GM18511 (cell line): ENCODE data around the gene SRRD.

Source experiments
- ATAC-seq: cut with Tn5 transposase; IDR thresholded peaks from one replicate; pipeline ENCODE4 v1.9.1; 2021; ENCODE audit warnings: mild to moderate bottlenecking, moderate library complexity; ENCODE audit not compliant: unreplicated experiment

The SRRD gene

GRCh38 chr22:26480611-26480932, 3.1 kb upstream of the SRRD start:
- no peak for ATAC-seq

GRCh38 chr22:26481112-26481693, 2.5 kb upstream of the SRRD start:
- ATAC-seq: no peak

- ATAC-seq: no peak
Measured at GRCh38 chr22:26481694-26482093, 2.0 kb upstream of the SRRD start.

- ATAC-seq: no peak
Measured at GRCh38 chr22:26482161-26482560, 1.5 kb upstream of the SRRD start.

DNA sequence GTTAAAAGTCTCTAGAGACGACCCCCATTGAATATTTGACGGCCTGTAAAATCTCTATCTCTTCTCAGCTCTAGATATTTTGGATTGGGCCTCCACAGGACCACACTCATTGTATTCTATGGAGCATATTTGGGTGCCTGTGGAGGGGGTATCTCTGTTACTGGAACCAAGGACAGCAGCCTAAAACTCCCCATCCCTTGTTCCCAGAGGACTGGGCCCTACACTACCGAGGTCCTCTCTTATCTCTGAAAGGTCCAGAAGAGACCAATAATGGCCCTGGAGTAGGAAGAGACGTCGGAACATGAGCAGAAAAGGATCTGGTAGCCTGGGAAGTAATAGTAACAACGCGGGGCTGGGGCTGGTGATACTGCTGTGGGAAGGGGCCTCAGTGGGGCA, 636 bp upstream of the SRRD start:
- ATAC-seq: no peak

GRCh38 chr22:26484360-26484706, 656 bp downstream of the SRRD start:
- ATAC-seq: no peak

DNA sequence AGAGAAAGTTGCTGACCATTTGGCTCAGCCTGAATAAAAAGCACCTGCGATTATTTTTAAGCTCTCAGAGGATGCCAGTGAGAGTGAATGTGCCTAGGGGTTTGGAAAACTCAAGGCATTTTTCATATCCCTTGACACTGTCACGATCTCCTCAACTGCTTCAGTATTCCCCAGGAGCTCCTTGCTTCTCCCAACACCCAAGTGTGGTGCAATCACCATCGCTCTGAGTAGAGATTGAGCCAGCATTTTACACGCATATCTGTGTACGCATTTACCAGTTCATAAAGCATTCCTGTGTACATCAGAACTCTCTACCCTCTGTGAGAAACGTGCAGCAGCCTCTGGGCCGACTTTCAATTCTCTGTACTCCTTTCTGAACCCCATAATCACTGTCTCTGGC, 1.3 kb downstream of the SRRD start:
- no peak for ATAC-seq

GRCh38 chr22:26485806-26486390, 2.2 kb downstream of the SRRD start:
- no peak for ATAC-seq

- ATAC-seq: no peak
Measured at GRCh38 chr22:26486394-26486793, 2.7 kb downstream of the SRRD start.

- ATAC-seq: no peak
Measured at GRCh38 chr22:26487996-26488395, 4.3 kb downstream of the SRRD start.

- ATAC-seq: no peak
Measured at GRCh38 chr22:26489447-26490036, 5.9 kb downstream of the SRRD start.

GRCh38 chr22:26492220-26492619, 8.5 kb downstream of the SRRD start:
- ATAC-seq: no peak

DNA sequence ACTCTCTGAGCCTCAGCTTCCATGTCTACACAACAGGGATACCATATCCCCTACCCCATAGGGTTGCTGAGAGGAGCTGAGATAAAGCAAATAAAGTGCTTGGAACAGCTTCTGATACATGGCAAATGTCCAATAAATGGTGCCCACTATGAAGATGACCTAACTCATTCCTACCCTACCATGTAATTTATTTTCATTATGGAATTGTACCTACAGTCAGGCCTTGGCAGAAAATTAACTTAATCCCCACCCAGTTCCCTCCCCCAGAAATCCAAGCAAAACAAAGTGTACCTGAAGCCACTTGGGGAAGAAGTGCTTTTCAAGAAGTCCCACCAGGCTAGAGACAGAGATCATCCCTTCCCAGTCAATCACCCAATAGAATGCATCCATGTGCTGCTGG, 10.8 kb downstream of the SRRD start:
- no peak for ATAC-seq

- no peak for ATAC-seq
Measured at GRCh38 chr22:26496456-26496855, 12.8 kb downstream of the SRRD start.

DNA sequence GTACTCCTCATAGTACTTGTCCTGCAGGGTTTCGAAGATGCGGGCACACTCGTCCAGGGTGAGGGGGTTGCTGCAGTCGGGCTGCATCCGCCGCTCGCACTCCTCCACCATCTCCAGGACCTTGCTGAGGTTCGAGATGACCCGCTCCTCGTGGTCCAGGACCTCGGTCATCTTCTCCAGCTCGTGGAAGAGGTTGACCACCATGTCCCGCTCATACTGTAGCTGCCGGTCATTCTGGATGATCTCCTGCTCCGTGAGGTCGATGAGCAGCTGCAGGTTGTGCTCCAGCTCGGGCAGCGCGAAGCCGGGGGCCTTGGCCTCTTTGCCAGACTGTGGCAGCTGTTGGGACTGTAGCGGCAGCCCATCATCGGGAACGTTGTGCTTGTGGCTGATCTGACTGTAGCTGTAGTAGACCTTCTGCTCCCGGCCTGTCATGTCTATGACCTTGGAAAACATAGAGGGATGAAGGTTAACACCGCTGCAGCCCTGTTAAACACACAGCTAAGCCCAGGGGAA, 15.6 kb downstream of the SRRD start:
- ATAC-seq: no peak

- ATAC-seq: no peak
Measured at GRCh38 chr22:26501996-26502395, 18.3 kb downstream of the SRRD start.

DNA sequence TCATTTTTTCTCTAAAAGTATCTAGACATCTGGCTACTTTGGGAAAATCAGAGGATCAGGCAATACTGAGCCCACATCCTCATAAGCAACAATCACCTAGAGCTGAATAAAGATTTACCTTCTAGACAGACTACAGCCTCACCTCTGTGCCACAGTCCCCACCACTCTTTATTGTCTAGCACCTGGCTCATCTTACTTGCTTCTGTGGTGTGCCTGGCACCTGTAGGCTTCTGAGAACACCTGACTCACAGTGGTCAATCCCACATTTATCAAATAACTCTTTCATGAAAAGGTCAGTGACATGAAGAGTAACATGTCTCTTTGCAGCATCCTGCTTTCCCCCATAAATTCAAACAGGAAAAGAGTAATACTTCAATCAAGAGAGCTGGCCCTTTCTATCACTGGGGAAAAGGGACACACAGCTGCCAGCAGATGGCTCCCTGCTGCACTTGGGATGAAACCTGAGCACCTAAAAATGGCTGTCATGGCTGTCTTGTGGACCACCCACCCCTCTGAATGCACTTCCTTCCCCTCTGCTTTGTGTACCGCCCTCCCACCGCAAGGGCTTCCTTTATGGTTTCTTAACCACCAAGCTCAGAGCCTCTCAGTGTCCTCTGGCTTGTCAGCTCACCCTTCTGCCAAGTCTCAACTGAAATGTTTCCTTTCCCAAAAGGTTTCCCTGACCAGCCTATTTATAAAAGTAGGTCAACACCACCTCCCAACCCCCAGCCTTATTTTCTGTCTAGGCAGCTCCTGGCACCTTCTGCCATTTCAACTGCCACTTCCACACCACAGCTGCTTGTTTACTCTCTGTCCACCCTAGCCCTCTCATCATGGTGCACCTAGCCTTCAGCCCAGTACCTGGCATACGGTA, 19.2 kb downstream of the SRRD start:
- no peak for ATAC-seq

- no peak for ATAC-seq
Measured at GRCh38 chr22:26503758-26504157, 20.1 kb downstream of the SRRD start.

- no peak for ATAC-seq
Measured at GRCh38 chr22:26508148-26508547, 24.5 kb downstream of the SRRD start.

DNA sequence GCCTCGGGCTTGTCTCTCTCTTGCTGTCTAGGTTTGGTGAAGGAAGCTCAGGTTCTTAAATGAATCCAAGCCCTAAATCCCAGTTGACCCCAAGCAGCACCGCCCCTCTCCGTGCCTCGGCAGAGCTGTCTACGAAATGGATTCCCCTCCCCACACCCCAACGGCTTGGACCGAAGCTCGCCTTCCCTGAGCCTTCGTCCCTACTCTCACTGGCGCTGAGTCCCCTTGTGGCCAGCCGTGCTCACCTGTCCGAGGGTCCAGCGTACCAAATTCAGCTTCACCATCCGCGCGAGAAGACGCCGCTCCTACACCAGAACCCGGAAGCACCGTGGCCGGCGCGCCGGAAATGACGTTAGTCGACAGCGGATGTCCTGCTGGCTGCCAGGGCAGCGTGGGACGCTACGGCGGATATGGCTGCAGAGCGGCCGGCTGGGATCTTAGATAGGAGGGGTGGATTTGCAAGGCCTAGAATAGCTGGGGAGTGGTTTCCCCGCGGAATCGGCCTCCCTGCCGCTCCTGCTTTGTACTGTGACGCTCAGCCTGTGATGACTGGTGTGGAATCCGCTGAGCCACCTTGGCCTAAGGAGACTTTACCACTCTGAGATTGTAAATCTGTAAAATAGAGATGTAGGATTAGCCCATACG, 28.6 kb downstream of the SRRD start, which contains the start of gene TFIP11:
Gene TFIP11, minus strand, starts transcription at position 325 of the 645 bp plus-strand sequence. CDS start 2,201 bp downstream, outside the sequence.
- ATAC-seq: peak; percentile 95

GRCh38 chr22:26513838-26514237, 30.2 kb downstream of the SRRD start:
- no peak for ATAC-seq
